Measurements from ENCODE around the gene MAGI1. TPM values are rescaled to one million over a fixed set of nuclear protein-coding genes. Genes with fewer than 3 reads are reported as not detected.

The MAGI1 gene
- total and polyA plus RNA-seq, 4 donors: 9.9 to 88.1 (median 24.6) TPM

GRCh38 chr3:65596029-65596300, 442.8 kb downstream of the MAGI1 start:
- no peak for TF ChIP-seq CTCF (IDR thresholded peaks at IDR 0.05; ENCODE audit: control extremely low read depth, extremely low read depth)
- H3K9me3 ChIP-seq (ENCODE audit: control insufficient read depth in 4 of 4, insufficient read depth in 3 of 4, low read length in 3 of 4): no peaks in the 10 kb centered on the region
- peaks cover 0 to 8% (median 4%) of the 10 kb centered on the region in 3 donors for H3K27me3 ChIP-seq (ENCODE audit: control insufficient read depth in 3 of 3, insufficient read depth in 3 of 3, low read length in 2 of 3)
- peaks cover 5 to 39% (median 9%) of the 10 kb centered on the region in 5 donors for H3K4me1 ChIP-seq (ENCODE audit: control insufficient read depth in 5 of 5, insufficient read depth in 5 of 5, low read length in 5 of 5)
- no peak overlapping the region for H3K27ac ChIP-seq (ENCODE audit: low read depth in 1 of 2, low read length in 1 of 2)
- ATAC-seq (ENCODE audit: insufficient read depth, low FRiP score) (no peak), DNase-seq (no peak)
- no peak overlapping the region for H3K4me3 ChIP-seq
- no peak overlapping the region for H3K9ac ChIP-seq (ENCODE audit: insufficient read depth in 1 of 2, low read length in 2 of 2)
- WGBS, 2 donors: 70 to 88% methylated on average over 5 of the region's 5 CpGs
- no peaks in the 10 kb centered on the region for H3K36me3 ChIP-seq (ENCODE audit: control insufficient read depth in 4 of 4, insufficient read depth in 4 of 4, low read length in 4 of 4)

GRCh38 chr3:65595222-65596028, 443.3 kb downstream of the MAGI1 start:
- Histone ChIP-seq H3K36me3 (ENCODE audit: control insufficient read depth in 4 of 4, insufficient read depth in 4 of 4, low read length in 4 of 4) (no peaks in the 10 kb centered on the region), H3K9me3 (ENCODE audit: control insufficient read depth in 4 of 4, insufficient read depth in 3 of 4, low read length in 3 of 4) (no peaks in the 10 kb centered on the region), H3K4me3 (no peak overlapping the region), H3K27me3 (ENCODE audit: control insufficient read depth in 3 of 3, insufficient read depth in 3 of 3, low read length in 2 of 3) (peaks cover 0 to 8% (median 4%) of the 10 kb centered on the region in 3 donors), H3K27ac (ENCODE audit: low read depth in 1 of 2, low read length in 1 of 2) (no peak overlapping the region), H3K9ac (ENCODE audit: insufficient read depth in 1 of 2, low read length in 2 of 2) (no peak overlapping the region), H3K4me1 (ENCODE audit: control insufficient read depth in 5 of 5, insufficient read depth in 5 of 5, low read length in 5 of 5) (peaks cover 5 to 39% (median 9%) of the 10 kb centered on the region in 5 donors)
- 79 to 80% methylated on average over 8 of the region's 8 CpGs for WGBS, 2 donors
- no peak for TF ChIP-seq CTCF (IDR thresholded peaks at IDR 0.05; ENCODE audit: control extremely low read depth, extremely low read depth)
- ATAC-seq (ENCODE audit: insufficient read depth, low FRiP score): no peak
- no peak for DNase-seq

GRCh38 chr3:65593780-65594752, 444.7 kb downstream of the MAGI1 start:
- DNase-seq: no peak
- WGBS, 2 donors: 85 to 92% methylated on average over 4 of the region's 4 CpGs
- Histone ChIP-seq H3K9me3 (ENCODE audit: control insufficient read depth in 4 of 4, insufficient read depth in 3 of 4, low read length in 3 of 4) (no peaks in the 10 kb centered on the region), H3K4me1 (ENCODE audit: control insufficient read depth in 5 of 5, insufficient read depth in 5 of 5, low read length in 5 of 5) (peaks cover 5 to 47% (median 9%) of the 10 kb centered on the region in 5 donors), H3K9ac (ENCODE audit: insufficient read depth in 1 of 2, low read length in 2 of 2) (no peak overlapping the region), H3K27me3 (ENCODE audit: control insufficient read depth in 3 of 3, insufficient read depth in 3 of 3, low read length in 2 of 3) (peaks cover 0 to 8% (median 4%) of the 10 kb centered on the region in 3 donors), H3K27ac (ENCODE audit: low read depth in 1 of 2, low read length in 1 of 2) (no peak overlapping the region), H3K36me3 (ENCODE audit: control insufficient read depth in 4 of 4, insufficient read depth in 4 of 4, low read length in 4 of 4) (no peaks in the 10 kb centered on the region), H3K4me3 (no peak overlapping the region)
- no peak for TF ChIP-seq CTCF (IDR thresholded peaks at IDR 0.05; ENCODE audit: control extremely low read depth, extremely low read depth)
- no peak for ATAC-seq (ENCODE audit: insufficient read depth, low FRiP score)

Measured in lung (tissue), 12 donors.